HUES6 (cell line): ENCODE data around the gene PPFIBP2.

Source experiments
- H3K27ac ChIP-seq: 2 replicates; pipeline ENCODE4 v1.7.0; 2013; ENCODE audit warnings: low read depth, mild to moderate bottlenecking, low read length, inconsistent platforms
- H3K27me3 ChIP-seq: 2 replicates; pipeline ENCODE4 v1.6.1; 2013; ENCODE audit warnings: low read length; ENCODE audit not compliant: control insufficient read depth, insufficient read depth
- H3K36me3 ChIP-seq: 2 replicates; pipeline ENCODE4 v1.6.1; 2013; ENCODE audit warnings: low read length; ENCODE audit not compliant: control insufficient read depth, insufficient read depth
- H3K4me1 ChIP-seq: 2 replicates; pipeline ENCODE4 v1.6.1; 2013; ENCODE audit warnings: low read length; ENCODE audit not compliant: control insufficient read depth, insufficient read depth
- H3K4me3 ChIP-seq: 2 replicates; pipeline ENCODE4 v1.5.1; 2013; ENCODE audit warnings: low read depth, low read length
- H3K9ac ChIP-seq: one replicate; pipeline ENCODE4 v1.6.1; 2013; ENCODE audit warnings: mild to moderate bottlenecking, low read length
- H3K9me3 ChIP-seq: 2 replicates; pipeline ENCODE4 v1.6.1; 2013; ENCODE audit warnings: low read depth, low read length; ENCODE audit not compliant: control insufficient read depth, insufficient read depth

The PPFIBP2 gene

GRCh38 chr11:7591987-7592386, 78.2 kb downstream of the PPFIBP2 start:
- no peak overlapping the region for H3K4me3 ChIP-seq
- H3K27me3 ChIP-seq: no peaks in the 10 kb centered on the region
- H3K9ac ChIP-seq: no peak overlapping the region
- peaks cover 13% of the 10 kb centered on the region for H3K4me1 ChIP-seq
- no peaks in the 10 kb centered on the region for H3K36me3 ChIP-seq
- H3K27ac ChIP-seq: no peak overlapping the region
- H3K9me3 ChIP-seq: no peaks in the 10 kb centered on the region

GRCh38 chr11:7592711-7593110, 78.9 kb downstream of the PPFIBP2 start:
- Histone ChIP-seq H3K4me3 (no peak overlapping the region), H3K4me1 (peaks cover 13% of the 10 kb centered on the region), H3K27ac (no peak overlapping the region), H3K36me3 (no peaks in the 10 kb centered on the region), H3K9me3 (no peaks in the 10 kb centered on the region), H3K9ac (no peak overlapping the region), H3K27me3 (no peaks in the 10 kb centered on the region)

GRCh38 chr11:7593481-7593880, 79.7 kb downstream of the PPFIBP2 start:
- H3K36me3 ChIP-seq: no peaks in the 10 kb centered on the region
- no peaks in the 10 kb centered on the region for H3K9me3 ChIP-seq
- no peak overlapping the region; the same call in 1 of the 2 replicates for H3K27ac ChIP-seq
- peaks cover 13% of the 10 kb centered on the region for H3K4me1 ChIP-seq
- no peak overlapping the region for H3K9ac ChIP-seq
- H3K27me3 ChIP-seq: no peaks in the 10 kb centered on the region
- H3K4me3 ChIP-seq: no peak overlapping the region

GRCh38 chr11:7595016-7595866, 81.4 kb downstream of the PPFIBP2 start:
- no peak overlapping the region for H3K4me3 ChIP-seq
- peaks cover 17% of the 10 kb centered on the region for H3K4me1 ChIP-seq
- no peaks in the 10 kb centered on the region for H3K9me3 ChIP-seq
- H3K36me3 ChIP-seq: no peaks in the 10 kb centered on the region
- H3K9ac ChIP-seq: no peak overlapping the region
- no peaks in the 10 kb centered on the region for H3K27me3 ChIP-seq
- no peak overlapping the region for H3K27ac ChIP-seq

- no peaks in the 10 kb centered on the region for H3K27me3 ChIP-seq
- H3K9me3 ChIP-seq: no peaks in the 10 kb centered on the region
- peaks cover 21% of the 10 kb centered on the region for H3K4me1 ChIP-seq
- H3K4me3 ChIP-seq: no peak overlapping the region
- H3K36me3 ChIP-seq: no peaks in the 10 kb centered on the region
- no peak overlapping the region for H3K9ac ChIP-seq
- no peak overlapping the region for H3K27ac ChIP-seq
These were observed 82.2 kb downstream of the PPFIBP2 start for GRCh38 chr11:7595951-7596350.

GRCh38 chr11:7596975-7597391, 83.2 kb downstream of the PPFIBP2 start:
- H3K27ac ChIP-seq: no peak overlapping the region
- no peak overlapping the region for H3K9ac ChIP-seq
- no peaks in the 10 kb centered on the region for H3K36me3 ChIP-seq
- no peak overlapping the region for H3K4me3 ChIP-seq
- peaks cover 21% of the 10 kb centered on the region for H3K4me1 ChIP-seq
- no peaks in the 10 kb centered on the region for H3K27me3 ChIP-seq
- H3K9me3 ChIP-seq: no peaks in the 10 kb centered on the region

- H3K4me1 ChIP-seq: peaks cover 21% of the 10 kb centered on the region
These were observed 83.8 kb downstream of the PPFIBP2 start for GRCh38 chr11:7597620-7598019.

GRCh38 chr11:7599209-7599608, 85.4 kb downstream of the PPFIBP2 start:
- no peaks in the 10 kb centered on the region for H3K36me3 ChIP-seq
- H3K27ac ChIP-seq: no peak overlapping the region

More at GRCh38 chr11:7597620-7598019, 83.8 kb downstream of the PPFIBP2 start:
- Histone ChIP-seq H3K27ac (no peak overlapping the region), H3K27me3 (no peaks in the 10 kb centered on the region), H3K9me3 (no peaks in the 10 kb centered on the region), H3K4me3 (no peak overlapping the region), H3K9ac (no peak overlapping the region), H3K36me3 (no peaks in the 10 kb centered on the region)

GRCh38 chr11:7600205-7600775, 86.5 kb downstream of the PPFIBP2 start:
- no peak overlapping the region for H3K4me3 ChIP-seq

More at GRCh38 chr11:7599209-7599608, 85.4 kb downstream of the PPFIBP2 start:
- no peaks in the 10 kb centered on the region for H3K27me3 ChIP-seq
- no peak overlapping the region for H3K4me3 ChIP-seq
- no peak overlapping the region for H3K9ac ChIP-seq
- H3K9me3 ChIP-seq: no peaks in the 10 kb centered on the region
- peaks cover 24% of the 10 kb centered on the region for H3K4me1 ChIP-seq

GRCh38 chr11:7603031-7603781, 89.4 kb downstream of the PPFIBP2 start:
- no peak overlapping the region for H3K27ac ChIP-seq
- H3K9me3 ChIP-seq: no peaks in the 10 kb centered on the region
- no peaks in the 10 kb centered on the region for H3K36me3 ChIP-seq
- no peak overlapping the region for H3K9ac ChIP-seq
- H3K4me3 ChIP-seq: no peak overlapping the region
- H3K27me3 ChIP-seq: no peaks in the 10 kb centered on the region
- H3K4me1 ChIP-seq: peaks cover 11% of the 10 kb centered on the region; the same call in 1 of the 2 replicates

More at GRCh38 chr11:7600205-7600775, 86.5 kb downstream of the PPFIBP2 start:
- H3K27me3 ChIP-seq: no peaks in the 10 kb centered on the region
- no peak overlapping the region for H3K27ac ChIP-seq
- no peaks in the 10 kb centered on the region for H3K9me3 ChIP-seq
- H3K4me1 ChIP-seq: peaks cover 17% of the 10 kb centered on the region
- no peak overlapping the region for H3K9ac ChIP-seq
- H3K36me3 ChIP-seq: no peaks in the 10 kb centered on the region
